Measurements from ENCODE around the gene MAGI2.

MAGI2 gene

GRCh38 chr7:78072201-78072590 is 1381.3 kb downstream of the MAGI2 start:
- Histone ChIP-seq H3K9me2 (replicated peaks; ENCODE audit: control insufficient read depth, low read length) (no peaks in the 10 kb centered on the region), H3K79me2 (ENCODE audit: control insufficient read depth, low read length) (no peaks in the 10 kb centered on the region), H3K36me3 (ENCODE audit: control insufficient read depth, low read length) (no peaks in the 10 kb centered on the region), H3K27ac (ENCODE audit: low read depth, low read length) (no peak overlapping the region), H3F3A (ENCODE audit: control insufficient read depth, insufficient read depth) (no peaks in the 10 kb centered on the region), H3K4me1 (ENCODE audit: control insufficient read depth, low read length) (no peaks in the 10 kb centered on the region), H4K20me1 (ENCODE audit: control insufficient read depth, insufficient read depth, low read depth, low read length) (no peaks in the 10 kb centered on the region), H3K4me2 (ENCODE audit: low read length) (no peak overlapping the region), H3K4me3 (ENCODE audit: low read length) (no peak overlapping the region), H3K27me3 (ENCODE audit: control insufficient read depth, low read length) (0 out of 2 replicates have a peak, but pooled peaks cover 4% of the 10 kb centered on the region), H3K9me3 (ENCODE audit: control insufficient read depth, insufficient read depth, low read length) (no peaks in the 10 kb centered on the region)
- TF ChIP-seq CTCF (IDR thresholded peaks at IDR 0.05; ENCODE audit: low read depth, low read length, poor library complexity, severe bottlenecking) = no peak
- TF ChIP-seq EZH2phosphoT487 (IDR thresholded peaks at IDR 0.05; ENCODE audit: borderline replicate concordance, low read length) = no peak

GRCh38 chr7:78071491-78072200 is 1381.8 kb downstream of the MAGI2 start:
- H3K4me1 ChIP-seq (ENCODE audit: control insufficient read depth, low read length) = no peaks in the 10 kb centered on the region
- H3K9me2 ChIP-seq (replicated peaks; ENCODE audit: control insufficient read depth, low read length) = no peaks in the 10 kb centered on the region
- H3K4me3 ChIP-seq (ENCODE audit: low read length) = no peak overlapping the region
- H3K4me2 ChIP-seq (ENCODE audit: low read length) = no peak overlapping the region
- H3K79me2 ChIP-seq (ENCODE audit: control insufficient read depth, low read length) = no peaks in the 10 kb centered on the region
- no peak overlapping the region for H3K27ac ChIP-seq (ENCODE audit: low read depth, low read length)
- H4K20me1 ChIP-seq (ENCODE audit: control insufficient read depth, insufficient read depth, low read depth, low read length) = no peaks in the 10 kb centered on the region
- TF ChIP-seq CTCF (IDR thresholded peaks at IDR 0.05; ENCODE audit: low read depth, low read length, poor library complexity, severe bottlenecking) (no peak), EZH2phosphoT487 (IDR thresholded peaks at IDR 0.05; ENCODE audit: borderline replicate concordance, low read length) (no peak)
- H3K9me3 ChIP-seq (ENCODE audit: control insufficient read depth, insufficient read depth, low read length) = no peaks in the 10 kb centered on the region
- no peaks in the 10 kb centered on the region for H3K36me3 ChIP-seq (ENCODE audit: control insufficient read depth, low read length)
- H3K27me3 ChIP-seq (ENCODE audit: control insufficient read depth, low read length) = 0 out of 2 replicates have a peak, but pooled peaks cover 4% of the 10 kb centered on the region
- no peaks in the 10 kb centered on the region for H3F3A ChIP-seq (ENCODE audit: control insufficient read depth, insufficient read depth)

- Histone ChIP-seq H3K36me3 (ENCODE audit: control insufficient read depth, low read length) (no peaks in the 10 kb centered on the region), H3K4me2 (ENCODE audit: low read length) (no peak overlapping the region), H3K4me3 (ENCODE audit: low read length) (no peak overlapping the region), H3K79me2 (ENCODE audit: control insufficient read depth, low read length) (no peaks in the 10 kb centered on the region), H3K27me3 (ENCODE audit: control insufficient read depth, low read length) (no peaks in the 10 kb centered on the region), H3F3A (ENCODE audit: control insufficient read depth, insufficient read depth) (no peaks in the 10 kb centered on the region), H3K4me1 (ENCODE audit: control insufficient read depth, low read length) (no peaks in the 10 kb centered on the region), H4K20me1 (ENCODE audit: control insufficient read depth, insufficient read depth, low read depth, low read length) (no peaks in the 10 kb centered on the region), H3K9me2 (replicated peaks; ENCODE audit: control insufficient read depth, low read length) (no peaks in the 10 kb centered on the region), H3K27ac (ENCODE audit: low read depth, low read length) (no peak overlapping the region), H3K9me3 (ENCODE audit: control insufficient read depth, insufficient read depth, low read length) (no peaks in the 10 kb centered on the region)
- TF ChIP-seq EZH2phosphoT487 (IDR thresholded peaks at IDR 0.05; ENCODE audit: borderline replicate concordance, low read length) (no peak), CTCF (IDR thresholded peaks at IDR 0.05; ENCODE audit: low read depth, low read length, poor library complexity, severe bottlenecking) (no peak)
These were observed 1386.9 kb downstream of the MAGI2 start for GRCh38 chr7:78066599-78066998.
